Neutrophil (primary cell): ENCODE measurements around the gene MROH7.

Source experiments
- H3K27ac ChIP-seq: fragments of 200-600 bp; sonication (generic); 2 replicates; pipeline ENCODE4 v1.5.1; 2016; ENCODE audit warnings: mild to moderate bottlenecking, moderate library complexity
- H3K27me3 ChIP-seq: fragments of 200-600 bp; sonication (generic); 2 replicates; pipeline ENCODE4 v1.6.0; 2016; ENCODE audit warnings: mild to moderate bottlenecking
- H3K36me3 ChIP-seq: fragments of 200-600 bp; sonication (generic); 2 replicates; pipeline ENCODE4 v1.5.1; 2017
- H3K4me1 ChIP-seq, 2 experiments: fragments of 200-600 bp in 1 of 2; sonication (generic) in 1 of 2; 1 replicate in 1 of 2; 2 replicates in 1 of 2; pipeline versions ENCODE4 v1.5.1 to v1.6.1; 2013 to 2016; ENCODE audit warnings: low read depth in 1 of 2, low read length in 1 of 2, mild to moderate bottlenecking in 1 of 2, moderate library complexity in 1 of 2; ENCODE audit not compliant: control insufficient read depth in 1 of 2, insufficient read depth in 1 of 2
- H3K4me3 ChIP-seq, 2 experiments: fragments of 200-600 bp in 1 of 2; sonication (generic) in 1 of 2; 1 replicate in 1 of 2; 2 replicates in 1 of 2; pipeline ENCODE4 v1.5.1; 2013 to 2016; ENCODE audit warnings: low read depth in 1 of 2, low read length in 1 of 2, mild to moderate bottlenecking in 1 of 2, moderate library complexity in 1 of 2
- H3K9me3 ChIP-seq: fragments of 200-600 bp; sonication (generic); 2 replicates; pipeline ENCODE4 v1.5.1; 2016
- TF ChIP-seq, protein P1 (sequence below): fragments of 200-600 bp; sonication (generic); IDR thresholded peaks from 2 replicates; pipeline ENCODE4 v1.5.1; 2016; ENCODE audit warnings: antibody characterized with exemption

MROH7 gene

DNA sequence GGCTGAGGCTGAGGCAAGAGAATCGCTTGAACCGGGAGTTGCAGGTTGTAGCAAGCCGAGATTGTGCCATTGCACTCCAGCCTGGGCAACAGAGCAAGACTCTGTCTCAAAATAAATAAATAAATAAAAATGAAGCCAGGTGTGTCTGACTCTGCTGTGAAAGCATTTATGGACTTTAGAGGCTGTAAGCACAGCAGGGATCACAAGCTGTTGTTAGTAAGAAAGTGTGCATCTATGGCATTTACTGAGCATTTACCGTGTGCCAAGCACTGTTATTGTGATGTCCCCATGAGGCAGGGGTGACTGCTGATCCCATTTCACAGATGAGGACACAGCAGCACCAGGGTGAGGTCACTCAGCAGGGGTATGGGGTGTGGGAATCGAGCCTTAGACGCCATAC, 38.3 kb upstream of the MROH7 start:
- Histone ChIP-seq H3K27me3 (no peaks in the 10 kb centered on the region), H3K36me3 (peaks cover 16% of the 10 kb centered on the region), H3K9me3 (no peaks in the 10 kb centered on the region), H3K4me1 (peaks cover 0 to 7% of the 10 kb centered on the region in 2 experiments), H3K27ac (no peak overlapping the region), H3K4me3 (no peak overlapping the region)
- TF ChIP-seq, protein P1, sequence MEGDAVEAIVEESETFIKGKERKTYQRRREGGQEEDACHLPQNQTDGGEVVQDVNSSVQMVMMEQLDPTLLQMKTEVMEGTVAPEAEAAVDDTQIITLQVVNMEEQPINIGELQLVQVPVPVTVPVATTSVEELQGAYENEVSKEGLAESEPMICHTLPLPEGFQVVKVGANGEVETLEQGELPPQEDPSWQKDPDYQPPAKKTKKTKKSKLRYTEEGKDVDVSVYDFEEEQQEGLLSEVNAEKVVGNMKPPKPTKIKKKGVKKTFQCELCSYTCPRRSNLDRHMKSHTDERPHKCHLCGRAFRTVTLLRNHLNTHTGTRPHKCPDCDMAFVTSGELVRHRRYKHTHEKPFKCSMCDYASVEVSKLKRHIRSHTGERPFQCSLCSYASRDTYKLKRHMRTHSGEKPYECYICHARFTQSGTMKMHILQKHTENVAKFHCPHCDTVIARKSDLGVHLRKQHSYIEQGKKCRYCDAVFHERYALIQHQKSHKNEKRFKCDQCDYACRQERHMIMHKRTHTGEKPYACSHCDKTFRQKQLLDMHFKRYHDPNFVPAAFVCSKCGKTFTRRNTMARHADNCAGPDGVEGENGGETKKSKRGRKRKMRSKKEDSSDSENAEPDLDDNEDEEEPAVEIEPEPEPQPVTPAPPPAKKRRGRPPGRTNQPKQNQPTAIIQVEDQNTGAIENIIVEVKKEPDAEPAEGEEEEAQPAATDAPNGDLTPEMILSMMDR, result no peak

DNA sequence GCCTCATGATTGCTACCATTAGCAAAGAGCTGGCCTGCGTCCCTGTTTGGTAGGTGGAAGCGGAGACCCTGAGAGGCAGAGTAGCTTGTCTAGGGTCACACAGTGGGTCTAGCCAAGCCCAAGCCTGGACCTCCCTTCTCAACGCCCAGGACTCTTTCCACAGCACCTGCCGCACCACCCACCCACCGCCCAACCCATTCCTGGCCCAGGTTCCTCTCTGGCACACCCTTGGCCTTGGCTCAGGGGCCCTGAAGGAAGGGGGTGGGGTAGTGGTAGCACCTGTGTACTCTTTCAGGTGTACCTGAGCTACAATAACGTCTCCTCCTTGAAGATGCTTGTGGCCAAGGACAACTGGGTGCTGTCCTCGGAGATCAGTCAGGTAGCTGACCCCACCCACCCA, 37.5 kb upstream of the MROH7 start:
- peaks cover 0 to 7% of the 10 kb centered on the region in 2 experiments for H3K4me1 ChIP-seq
- peaks cover 16% of the 10 kb centered on the region for H3K36me3 ChIP-seq
- H3K27ac ChIP-seq, result no peak overlapping the region
- H3K9me3 ChIP-seq, result no peaks in the 10 kb centered on the region
- no peaks in the 10 kb centered on the region for H3K27me3 ChIP-seq
- TF ChIP-seq, protein P1, result no peak
- no peak overlapping the region for H3K4me3 ChIP-seq

- H3K4me1 ChIP-seq, result peaks cover 0 to 7% of the 10 kb centered on the region in 2 experiments
- no peak overlapping the region for H3K27ac ChIP-seq
- peaks cover 23% of the 10 kb centered on the region for H3K36me3 ChIP-seq
- no peak overlapping the region for H3K4me3 ChIP-seq
- H3K27me3 ChIP-seq, result no peaks in the 10 kb centered on the region
- no peaks in the 10 kb centered on the region for H3K9me3 ChIP-seq
- TF ChIP-seq, protein P1, result no peak
Observed at GRCh38 chr1:54604572-54605370, 36.8 kb upstream of the MROH7 start.

GRCh38 chr1:54606096-54606989, 35.2 kb upstream of the MROH7 start:
- TF ChIP-seq, protein P1, result no peak
- Histone ChIP-seq H3K9me3 (no peaks in the 10 kb centered on the region), H3K4me1 (peaks cover 0 to 7% of the 10 kb centered on the region in 2 experiments), H3K4me3 (no peak overlapping the region), H3K27ac (no peak overlapping the region), H3K27me3 (no peaks in the 10 kb centered on the region), H3K36me3 (peaks cover 25% of the 10 kb centered on the region)

GRCh38 chr1:54606990-54607325, 34.6 kb upstream of the MROH7 start:
- TF ChIP-seq, protein P1, result no peak
- peaks cover 0 to 7% of the 10 kb centered on the region in 2 experiments for H3K4me1 ChIP-seq

More at GRCh38 chr1:54606990-54607325, 34.6 kb upstream of the MROH7 start:
- no peak overlapping the region for H3K4me3 ChIP-seq
- no peak overlapping the region for H3K27ac ChIP-seq
- no peaks in the 10 kb centered on the region for H3K9me3 ChIP-seq
- H3K27me3 ChIP-seq, result no peaks in the 10 kb centered on the region
- peaks cover 21% of the 10 kb centered on the region for H3K36me3 ChIP-seq
